ENCODE measurements around the gene MTMR2. TPM values are rescaled to one million over a fixed set of nuclear protein-coding genes. Genes with fewer than 3 reads are reported as not detected.

MTMR2 gene
- total and polyA plus RNA-seq, 4 donors = 11.6 to 53.7 (median 24.4) TPM

GRCh38 chr11:95910638-95911368, 13.1 kb downstream of the MTMR2 start:
- TF ChIP-seq CTCF (IDR thresholded peaks at IDR 0.05; ENCODE audit: control extremely low read depth, extremely low read depth) = no peak
- no peak overlapping the region for H3K27ac ChIP-seq (ENCODE audit: low read depth in 1 of 2, low read length in 1 of 2)
- peaks cover 0 to 13% (median 0%) of the 10 kb centered on the region in 5 donors for H3K4me1 ChIP-seq (ENCODE audit: control insufficient read depth in 5 of 5, insufficient read depth in 5 of 5, low read length in 5 of 5)
- 90 to 93% methylated on average over 4 of the region's 4 CpGs for WGBS, 2 donors
- no peak for ATAC-seq (ENCODE audit: insufficient read depth, low FRiP score)
- H3K9ac ChIP-seq (ENCODE audit: insufficient read depth in 1 of 2, low read length in 2 of 2) = no peak overlapping the region
- no peaks in the 10 kb centered on the region for H3K9me3 ChIP-seq (ENCODE audit: control insufficient read depth in 4 of 4, insufficient read depth in 3 of 4, low read length in 3 of 4)
- H3K36me3 ChIP-seq (ENCODE audit: control insufficient read depth in 4 of 4, insufficient read depth in 4 of 4, low read length in 4 of 4) = peaks cover 0 to 7% (median 1%) of the 10 kb centered on the region in 4 donors
- no peak for DNase-seq
- H3K4me3 ChIP-seq = no peak overlapping the region
- H3K27me3 ChIP-seq (ENCODE audit: control insufficient read depth in 3 of 3, insufficient read depth in 3 of 3, low read length in 2 of 3) = no peaks in the 10 kb centered on the region

GRCh38 chr11:95908826-95909225, 15.1 kb downstream of the MTMR2 start:
- peaks cover 0 to 5% (median 0%) of the 10 kb centered on the region in 5 donors for H3K4me1 ChIP-seq (ENCODE audit: control insufficient read depth in 5 of 5, insufficient read depth in 5 of 5, low read length in 5 of 5)
- H3K27me3 ChIP-seq (ENCODE audit: control insufficient read depth in 3 of 3, insufficient read depth in 3 of 3, low read length in 2 of 3) = no peaks in the 10 kb centered on the region
- no peak overlapping the region for H3K27ac ChIP-seq (ENCODE audit: low read depth in 1 of 2, low read length in 1 of 2)
- peaks cover 0 to 7% (median 1%) of the 10 kb centered on the region in 4 donors for H3K36me3 ChIP-seq (ENCODE audit: control insufficient read depth in 4 of 4, insufficient read depth in 4 of 4, low read length in 4 of 4)
- H3K9me3 ChIP-seq (ENCODE audit: control insufficient read depth in 4 of 4, insufficient read depth in 3 of 4, low read length in 3 of 4) = no peaks in the 10 kb centered on the region
- DNase-seq = no peak
- no peak overlapping the region for H3K9ac ChIP-seq (ENCODE audit: insufficient read depth in 1 of 2, low read length in 2 of 2)
- ATAC-seq (ENCODE audit: insufficient read depth, low FRiP score) = no peak
- no peak overlapping the region for H3K4me3 ChIP-seq
- no peak for TF ChIP-seq CTCF (IDR thresholded peaks at IDR 0.05; ENCODE audit: control extremely low read depth, extremely low read depth)

DNA sequence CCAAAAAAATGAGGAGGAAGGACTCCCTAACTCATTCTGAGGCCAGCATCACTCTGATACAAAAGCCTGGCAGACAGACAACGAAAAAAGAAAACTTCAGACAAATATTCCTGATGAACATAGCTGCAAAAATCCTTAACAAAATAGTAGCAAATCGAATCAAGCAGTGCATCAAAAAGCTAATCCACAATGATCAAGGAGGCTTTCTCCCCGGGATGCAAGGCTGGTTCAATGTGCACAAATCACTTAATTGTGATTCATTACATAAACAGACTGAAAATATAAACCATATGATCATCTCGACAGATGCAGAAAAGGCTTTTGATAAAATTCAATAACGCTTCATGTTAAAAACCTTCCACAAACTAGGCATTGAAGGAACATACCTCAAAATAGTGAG, 16.4 kb downstream of the MTMR2 start:
- WGBS, 2 donors = 87 to 94% methylated on average over 5 of the region's 5 CpGs
- H3K4me1 ChIP-seq (ENCODE audit: control insufficient read depth in 5 of 5, insufficient read depth in 5 of 5, low read length in 5 of 5) = peaks cover 0 to 4% (median 0%) of the 10 kb centered on the region in 5 donors
- H3K4me3 ChIP-seq = no peak overlapping the region
- DNase-seq (no peak), ATAC-seq (ENCODE audit: insufficient read depth, low FRiP score) (no peak)
- peaks cover 0 to 7% (median 1%) of the 10 kb centered on the region in 4 donors for H3K36me3 ChIP-seq (ENCODE audit: control insufficient read depth in 4 of 4, insufficient read depth in 4 of 4, low read length in 4 of 4)
- H3K9ac ChIP-seq (ENCODE audit: insufficient read depth in 1 of 2, low read length in 2 of 2) = no peak overlapping the region
- H3K9me3 ChIP-seq (ENCODE audit: control insufficient read depth in 4 of 4, insufficient read depth in 3 of 4, low read length in 3 of 4) = no peaks in the 10 kb centered on the region
- no peaks in the 10 kb centered on the region for H3K27me3 ChIP-seq (ENCODE audit: control insufficient read depth in 3 of 3, insufficient read depth in 3 of 3, low read length in 2 of 3)
- H3K27ac ChIP-seq (ENCODE audit: low read depth in 1 of 2, low read length in 1 of 2) = no peak overlapping the region
- TF ChIP-seq CTCF (IDR thresholded peaks at IDR 0.05; ENCODE audit: control extremely low read depth, extremely low read depth) = no peak
